Loucy (cell line): ENCODE results near the gene TGM3.

ENCODE experiments used
- EZH2phosphoT487 ChIP-seq: fragments of 200-600 bp; IDR thresholded peaks from 2 replicates; pipeline ENCODE4 v1.6.1; 2018; ENCODE audit warnings: antibody characterized with exemption, mild to moderate bottlenecking, moderate library complexity, borderline replicate concordance
- TF ChIP-seq, protein P1 (sequence below): fragments of 200-600 bp; sonication (generic); conservative IDR thresholded peaks from 2 replicates; pipeline ENCODE4 v1.5.1; 2014; ENCODE audit warnings: mild to moderate bottlenecking, antibody characterized with exemption, low read length

GRCh38 chr20:2341336-2341735 lies 45.5 kb downstream of the TGM3 start:
- TF ChIP-seq, protein P1, sequence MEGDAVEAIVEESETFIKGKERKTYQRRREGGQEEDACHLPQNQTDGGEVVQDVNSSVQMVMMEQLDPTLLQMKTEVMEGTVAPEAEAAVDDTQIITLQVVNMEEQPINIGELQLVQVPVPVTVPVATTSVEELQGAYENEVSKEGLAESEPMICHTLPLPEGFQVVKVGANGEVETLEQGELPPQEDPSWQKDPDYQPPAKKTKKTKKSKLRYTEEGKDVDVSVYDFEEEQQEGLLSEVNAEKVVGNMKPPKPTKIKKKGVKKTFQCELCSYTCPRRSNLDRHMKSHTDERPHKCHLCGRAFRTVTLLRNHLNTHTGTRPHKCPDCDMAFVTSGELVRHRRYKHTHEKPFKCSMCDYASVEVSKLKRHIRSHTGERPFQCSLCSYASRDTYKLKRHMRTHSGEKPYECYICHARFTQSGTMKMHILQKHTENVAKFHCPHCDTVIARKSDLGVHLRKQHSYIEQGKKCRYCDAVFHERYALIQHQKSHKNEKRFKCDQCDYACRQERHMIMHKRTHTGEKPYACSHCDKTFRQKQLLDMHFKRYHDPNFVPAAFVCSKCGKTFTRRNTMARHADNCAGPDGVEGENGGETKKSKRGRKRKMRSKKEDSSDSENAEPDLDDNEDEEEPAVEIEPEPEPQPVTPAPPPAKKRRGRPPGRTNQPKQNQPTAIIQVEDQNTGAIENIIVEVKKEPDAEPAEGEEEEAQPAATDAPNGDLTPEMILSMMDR: no peak
- TF ChIP-seq EZH2phosphoT487: no peak
